HL-60 (cell line): ENCODE measurements around the gene SLC38A8.

Experiments used
- CTCF ChIP-seq: IDR thresholded peaks from one replicate; pipeline ENCODE4 v1.5.1; 2011; ENCODE audit warnings: low read length, control low read depth, inconsistent platforms; ENCODE audit not compliant: insufficient read depth
- GABPA ChIP-seq: IDR thresholded peaks from 2 replicates; pipeline ENCODE4 v1.6.1; 2012; ENCODE audit warnings: low read depth
- POLR2AphosphoS5 ChIP-seq: IDR thresholded peaks from 2 replicates; pipeline ENCODE4 v1.6.1; 2012; ENCODE audit warnings: low read depth
- REST ChIP-seq: IDR thresholded peaks from 2 replicates; pipeline ENCODE4 v1.6.1; 2012; ENCODE audit warnings: low read depth; ENCODE audit not compliant: insufficient replicate concordance

- TF ChIP-seq CTCF (no peak), REST (no peak), POLR2AphosphoS5 (peak; percentile 77), GABPA (no peak)
Observed at GRCh38 chr16:84087466-84088151, 45.0 kb upstream of the SLC38A8 start.
